ACC112 (cell line): ENCODE data around the gene NOCT.
"Not testable (repeated sequence)": the region's sequence is repeated elsewhere in the genome, so short reads cannot be mapped to it uniquely, and the experiment has no call there.

Source experiments
- H2AFZ ChIP-seq: fragments of 200-600 bp; sonication (generic); one replicate; pipeline ENCODE4 v1.6.0; 2017; ENCODE audit warnings: antibody characterized with exemption, low read length; ENCODE audit not compliant: unreplicated experiment
- H3K27ac ChIP-seq: fragments of 200-600 bp; sonication (generic); 2 replicates; pipeline ENCODE4 v1.5.1; 2014; ENCODE audit warnings: low read depth, mild to moderate bottlenecking, antibody characterized with exemption, low read length, moderate library complexity
- H3K27me3 ChIP-seq: fragments of 200-600 bp; sonication (generic); 2 replicates; pipeline ENCODE4 v1.6.1; 2014; ENCODE audit warnings: mild to moderate bottlenecking, antibody characterized with exemption, low read length, moderate library complexity, mixed read lengths; ENCODE audit not compliant: insufficient read depth
- H3K36me3 ChIP-seq: fragments of 200-600 bp; sonication (generic); 2 replicates; pipeline ENCODE4 v1.6.1; 2016; ENCODE audit warnings: mild to moderate bottlenecking, antibody characterized with exemption, low read length, moderate library complexity, mixed read lengths; ENCODE audit not compliant: insufficient read depth
- H3K4me1 ChIP-seq: fragments of 200-600 bp; sonication (generic); one replicate; pipeline ENCODE4 v1.6.1; 2016; ENCODE audit warnings: low read length, mixed read lengths; ENCODE audit not compliant: insufficient read depth, unreplicated experiment, control insufficient read depth
- H3K4me3 ChIP-seq: fragments of 200-600 bp; sonication (generic); 2 replicates; pipeline ENCODE4 v1.5.1; 2014; ENCODE audit warnings: mild to moderate bottlenecking, low read depth, low read length
- H3K79me2 ChIP-seq: fragments of 200-600 bp; sonication (generic); one replicate; pipeline ENCODE4 v1.6.0; 2016; ENCODE audit warnings: low read length; ENCODE audit not compliant: control insufficient read depth, unreplicated experiment, insufficient read depth

NOCT gene

DNA sequence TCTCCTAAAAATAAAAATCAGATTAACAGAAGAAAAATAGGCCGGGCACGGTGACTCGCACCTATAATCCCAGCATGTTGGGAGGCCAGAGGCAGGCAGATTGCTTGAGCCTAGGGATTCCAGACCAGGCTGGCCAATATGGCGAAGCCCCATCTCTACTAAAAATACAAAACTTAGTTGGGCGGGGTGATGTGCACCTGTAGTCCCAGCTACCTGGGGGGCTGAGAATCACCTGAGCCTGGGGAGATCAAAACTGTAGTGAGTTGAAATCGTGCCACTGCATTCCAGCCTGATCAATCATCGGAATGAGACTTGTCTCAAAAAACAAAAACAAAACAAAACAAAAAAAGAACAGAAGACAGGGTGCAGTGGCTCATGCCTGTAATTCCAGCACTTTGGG, 32.8 kb upstream of the NOCT start:
- Histone ChIP-seq H3K36me3 (no peaks in the 10 kb centered on the region), H3K27ac (peak overlapping the region; percentile 47; the same call in 1 of the 2 replicates), H3K79me2 (no peaks in the 10 kb centered on the region), H3K4me3 (no peak overlapping the region), H2AFZ (no peak overlapping the region), H3K27me3 (no peaks in the 10 kb centered on the region), H3K4me1 (peaks cover 11% of the 10 kb centered on the region)

DNA sequence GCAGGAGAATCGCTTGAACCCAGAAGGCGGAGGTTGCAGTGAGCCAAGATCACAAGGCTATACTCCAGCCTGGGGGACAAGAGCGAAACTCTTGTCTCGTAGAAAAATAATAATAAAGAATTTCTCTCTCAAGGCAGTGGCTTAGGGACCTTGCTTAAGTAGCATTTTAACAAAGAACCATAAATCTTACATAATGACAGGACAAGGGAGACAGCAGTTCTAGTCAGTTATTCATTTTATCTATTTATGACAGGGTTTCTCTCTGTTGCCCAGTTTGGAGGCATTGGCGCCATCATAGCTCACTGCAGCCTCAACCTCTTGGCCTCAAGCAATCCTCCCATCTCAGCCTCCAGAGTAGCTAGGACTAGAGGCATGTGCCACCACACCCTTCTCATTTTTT, 31.9 kb upstream of the NOCT start:
- Histone ChIP-seq H3K36me3 (no peaks in the 10 kb centered on the region), H3K27ac (no peak overlapping the region), H3K79me2 (no peaks in the 10 kb centered on the region), H3K4me3 (no peak overlapping the region), H2AFZ (no peak overlapping the region), H3K4me1 (peaks cover 11% of the 10 kb centered on the region), H3K27me3 (no peaks in the 10 kb centered on the region)

DNA sequence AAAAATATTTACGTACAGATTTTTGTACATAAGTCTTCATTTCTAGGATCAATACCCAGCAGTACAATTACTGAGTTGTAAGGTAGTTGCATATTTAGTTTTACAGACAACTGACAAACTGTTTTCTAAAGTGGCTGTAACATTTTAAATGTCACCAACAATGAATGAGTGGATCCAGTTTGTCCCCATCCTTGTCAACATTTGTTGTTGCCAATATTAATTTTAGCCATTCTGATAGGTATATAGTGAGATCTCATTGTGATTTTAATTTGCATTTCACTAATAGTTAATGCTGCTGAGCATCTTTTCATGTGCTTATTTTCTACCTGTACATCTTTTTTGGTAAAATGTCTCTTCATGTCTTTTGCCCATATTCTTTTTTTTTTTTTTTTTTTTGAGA, 30.9 kb upstream of the NOCT start:
- peaks cover 11% of the 10 kb centered on the region for H3K4me1 ChIP-seq
- H3K36me3 ChIP-seq: no peaks in the 10 kb centered on the region
- no peak overlapping the region for H3K27ac ChIP-seq
- H3K4me3 ChIP-seq: no peak overlapping the region
- no peaks in the 10 kb centered on the region for H3K27me3 ChIP-seq
- H3K79me2 ChIP-seq: no peaks in the 10 kb centered on the region
- H2AFZ ChIP-seq: no peak overlapping the region

DNA sequence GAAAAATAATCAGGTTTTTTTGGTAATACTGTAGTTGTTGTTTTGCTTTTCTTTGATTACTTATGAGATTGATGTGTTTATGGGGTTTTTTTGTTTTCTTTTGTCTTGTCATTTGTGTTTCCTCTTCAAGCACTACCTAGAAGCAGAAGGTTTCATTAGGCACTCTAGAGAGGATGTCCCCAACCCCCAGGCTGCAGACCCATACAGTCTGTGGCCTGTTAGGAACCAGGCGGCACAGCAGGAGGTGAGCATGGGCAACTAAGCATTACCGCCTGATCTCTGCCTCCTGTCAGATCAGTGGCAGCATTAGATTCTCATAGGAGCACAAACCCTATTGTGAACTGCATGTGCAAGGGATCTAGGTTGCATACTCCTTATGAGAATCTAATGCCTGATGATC, 22.9 kb upstream of the NOCT start:
- H3K27me3 ChIP-seq: no peaks in the 10 kb centered on the region
- H3K27ac ChIP-seq: no peak overlapping the region
- H2AFZ ChIP-seq: no peak overlapping the region
- no peaks in the 10 kb centered on the region for H3K36me3 ChIP-seq
- no peak overlapping the region for H3K4me3 ChIP-seq
- H3K4me1 ChIP-seq: no peaks in the 10 kb centered on the region
- no peaks in the 10 kb centered on the region for H3K79me2 ChIP-seq

DNA sequence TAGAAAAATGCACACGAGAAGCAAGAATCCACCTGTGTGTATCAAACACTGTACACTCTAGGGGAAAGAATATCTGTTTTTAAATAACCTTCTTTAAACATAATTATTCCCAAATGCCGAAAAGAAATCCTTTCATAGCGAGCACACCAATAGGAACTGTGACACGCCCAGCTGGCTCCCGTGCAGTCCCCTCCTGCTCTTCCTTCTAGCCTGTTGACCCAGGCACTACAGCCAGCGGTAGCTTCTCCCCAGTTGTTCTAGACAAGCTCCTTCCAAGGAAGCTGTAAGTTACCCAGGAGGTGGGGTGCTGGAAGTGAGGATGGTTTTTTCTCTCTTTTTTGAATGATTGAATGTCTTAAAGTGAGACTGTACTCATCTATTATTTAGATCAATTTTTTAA, 19.5 kb upstream of the NOCT start:
- no peaks in the 10 kb centered on the region for H3K36me3 ChIP-seq
- no peaks in the 10 kb centered on the region for H3K27me3 ChIP-seq
- no peak overlapping the region for H3K27ac ChIP-seq
- no peak overlapping the region for H3K4me3 ChIP-seq
- no peaks in the 10 kb centered on the region for H3K4me1 ChIP-seq
- no peak overlapping the region for H2AFZ ChIP-seq
- no peaks in the 10 kb centered on the region for H3K79me2 ChIP-seq

DNA sequence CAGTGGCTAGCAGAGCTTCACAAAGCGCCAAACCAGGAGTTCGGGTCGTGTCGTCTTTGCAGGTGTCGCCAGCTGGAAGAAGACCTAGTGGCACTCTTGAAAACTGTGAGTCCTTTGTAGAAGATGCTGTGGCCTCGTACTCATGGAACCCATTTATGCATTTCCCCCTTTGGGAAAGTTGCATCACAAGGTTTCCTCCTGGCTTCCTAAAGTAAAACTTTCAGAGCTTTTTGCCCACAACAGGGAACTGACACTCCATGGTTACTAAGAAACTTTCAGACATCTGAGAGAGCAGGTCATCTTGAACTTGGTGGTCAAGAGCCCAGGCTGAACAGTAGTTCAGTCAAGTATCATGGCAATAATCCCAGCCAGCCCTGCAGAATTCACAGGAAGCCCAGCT, 15.9 kb upstream of the NOCT start:
- H3K27ac ChIP-seq: no peak overlapping the region
- no peaks in the 10 kb centered on the region for H3K4me1 ChIP-seq

DNA sequence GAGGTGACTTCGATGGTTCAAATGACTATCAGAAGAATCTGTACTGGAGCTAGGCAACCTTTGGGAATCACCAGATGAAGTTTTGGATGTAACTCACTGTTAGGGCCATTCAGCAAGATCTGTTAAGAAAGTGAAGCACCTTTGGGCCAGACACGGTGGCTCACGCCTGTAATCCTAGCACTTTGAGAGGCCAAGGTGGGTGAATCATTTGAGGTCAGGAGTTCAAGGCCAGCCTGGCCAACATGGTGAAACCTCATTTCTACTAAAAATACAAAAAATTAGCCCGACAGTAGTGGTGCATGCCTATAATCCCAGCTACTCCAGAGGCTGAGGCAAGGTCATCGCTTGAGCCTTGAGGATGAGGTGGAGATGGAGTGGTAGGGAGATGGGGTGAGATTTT, 15.4 kb upstream of the NOCT start:
- H3K79me2 ChIP-seq, H3K4me3 ChIP-seq, H3K4me1 ChIP-seq, H3K36me3 ChIP-seq, H3K27me3 ChIP-seq, H3K27ac ChIP-seq, H2AFZ ChIP-seq: not testable (repeated sequence)

More for the DNA sequence above, 15.9 kb upstream of the NOCT start:
- Histone ChIP-seq H3K4me3 (no peak overlapping the region), H3K27me3 (no peaks in the 10 kb centered on the region), H2AFZ (no peak overlapping the region), H3K79me2 (no peaks in the 10 kb centered on the region), H3K36me3 (no peaks in the 10 kb centered on the region)

DNA sequence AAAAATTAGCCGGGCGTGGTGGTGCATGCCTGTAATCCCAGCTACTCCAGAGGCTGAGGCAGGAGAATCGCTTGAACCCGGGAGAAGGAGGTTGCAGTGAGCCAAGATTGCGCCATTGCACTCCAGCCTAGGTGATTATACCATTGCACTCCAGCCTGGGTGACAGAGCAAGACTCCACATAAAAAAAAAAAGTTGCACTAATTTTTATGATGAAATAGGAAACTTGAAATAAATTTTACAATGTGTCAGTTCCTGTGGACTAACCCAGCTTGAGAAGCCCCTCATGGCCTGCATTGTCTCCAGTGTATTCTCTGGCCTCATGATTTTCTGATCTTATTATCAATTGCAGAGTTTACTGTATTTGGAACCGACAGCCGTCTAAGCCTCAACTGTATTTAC, 14.2 kb upstream of the NOCT start:
- H3K79me2 ChIP-seq, H3K4me1 ChIP-seq, H3K4me3 ChIP-seq, H3K36me3 ChIP-seq, H3K27ac ChIP-seq, H2AFZ ChIP-seq, H3K27me3 ChIP-seq: not testable (repeated sequence)

DNA sequence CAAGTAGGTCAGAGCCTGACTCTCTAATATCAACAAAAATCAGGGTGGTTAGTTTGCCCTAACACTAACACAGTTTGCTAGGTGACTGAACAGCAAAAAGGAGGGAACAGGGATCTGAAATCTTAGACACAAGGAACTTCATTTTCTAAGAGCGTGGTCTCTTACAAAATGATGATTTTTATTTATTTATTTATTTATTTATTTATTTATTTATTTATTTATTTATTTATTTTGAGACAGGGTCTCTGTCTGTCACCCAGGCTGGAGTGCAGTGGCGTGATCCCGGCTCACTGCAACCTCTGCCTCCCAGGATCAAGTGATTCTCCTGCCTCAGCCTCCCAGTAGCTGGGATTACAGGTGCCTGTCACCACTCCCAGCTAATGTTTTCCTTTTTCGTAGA, 11.9 kb upstream of the NOCT start:
- H3K4me1 ChIP-seq, H3K27me3 ChIP-seq, H3K79me2 ChIP-seq, H3K36me3 ChIP-seq, H2AFZ ChIP-seq, H3K27ac ChIP-seq, H3K4me3 ChIP-seq: not testable (repeated sequence)

DNA sequence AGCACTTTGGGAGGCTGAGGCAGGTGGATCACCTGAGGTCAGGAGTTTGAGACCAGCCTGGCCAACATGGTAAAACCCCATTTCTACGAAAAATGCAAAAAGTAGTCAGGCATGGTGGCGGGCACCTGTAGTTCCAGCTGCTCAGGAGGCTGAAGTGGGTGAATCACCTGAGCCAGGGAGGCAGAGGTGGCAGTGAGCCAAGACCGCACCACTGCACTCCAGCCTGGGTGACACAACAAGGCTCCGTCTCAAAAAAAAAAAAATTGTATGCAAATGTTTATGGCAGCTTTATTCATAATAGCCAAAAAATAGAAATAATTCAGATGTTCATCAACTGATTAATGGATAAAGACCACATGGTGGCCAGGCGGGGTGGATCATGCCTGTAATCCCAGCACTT, 9.8 kb upstream of the NOCT start:
- no peaks in the 10 kb centered on the region for H3K36me3 ChIP-seq
- no peaks in the 10 kb centered on the region for H3K79me2 ChIP-seq
- no peak overlapping the region for H3K27ac ChIP-seq
- H2AFZ ChIP-seq: no peak overlapping the region
- H3K4me3 ChIP-seq: no peak overlapping the region
- H3K27me3 ChIP-seq: no peaks in the 10 kb centered on the region
- H3K4me1 ChIP-seq: peaks cover 4% of the 10 kb centered on the region

DNA sequence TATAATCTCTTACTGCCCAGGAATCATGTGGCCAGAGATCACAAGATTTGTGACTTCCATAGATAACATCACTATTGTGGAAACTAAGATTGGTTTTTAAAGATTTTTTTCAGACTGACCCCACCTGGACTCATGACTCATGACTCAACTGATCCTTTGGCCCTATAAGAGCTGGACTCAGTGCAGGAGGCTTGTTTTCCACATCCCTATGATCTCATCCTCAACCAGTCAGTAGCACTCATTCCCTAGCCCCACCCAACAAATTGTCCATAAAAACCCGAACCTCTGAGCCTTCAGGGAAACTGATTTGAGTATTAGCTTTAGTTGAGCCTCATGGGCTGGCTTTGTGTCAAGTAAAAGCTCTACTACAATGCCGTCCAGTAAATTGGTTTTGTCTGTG, 7.9 kb upstream of the NOCT start:
- Histone ChIP-seq H3K36me3 (no peaks in the 10 kb centered on the region), H2AFZ (no peak overlapping the region), H3K79me2 (no peaks in the 10 kb centered on the region), H3K27ac (no peak overlapping the region), H3K4me1 (peaks cover 4% of the 10 kb centered on the region), H3K27me3 (no peaks in the 10 kb centered on the region), H3K4me3 (no peak overlapping the region)

DNA sequence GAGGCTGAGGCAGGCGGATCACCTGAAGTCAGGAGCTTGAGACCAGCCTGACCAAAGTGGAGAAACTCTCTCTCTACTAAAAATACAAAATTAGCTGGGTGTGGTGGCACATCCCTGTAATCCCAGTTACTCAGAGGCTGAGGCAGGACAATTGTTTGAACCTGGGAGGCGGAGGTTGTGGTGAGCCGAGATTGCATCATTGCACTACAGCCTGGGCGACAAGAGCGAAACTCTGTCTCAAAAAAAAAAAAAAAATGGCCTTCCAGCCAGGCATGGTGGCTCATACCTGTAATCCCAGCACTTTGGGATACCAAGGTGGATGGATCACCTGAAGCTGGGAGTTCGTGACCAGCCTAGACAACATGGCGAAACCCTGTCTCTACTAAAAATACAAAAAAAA, 7.3 kb upstream of the NOCT start:
- H2AFZ ChIP-seq, H3K4me3 ChIP-seq, H3K36me3 ChIP-seq, H3K4me1 ChIP-seq, H3K27me3 ChIP-seq, H3K79me2 ChIP-seq, H3K27ac ChIP-seq: not testable (repeated sequence)
